Keratinocyte (primary cell): ENCODE data around the gene CLBA1. TPM values are rescaled to one million over a fixed set of nuclear protein-coding genes. Genes with fewer than 3 reads are reported as not detected.
"Not testable (repeated sequence)": the region's sequence is repeated elsewhere in the genome, so short reads cannot be mapped to it uniquely, and the experiment has no call there.

ENCODE experiments used
- DNase-seq: peaks from one replicate; pipeline ENCODE4 v3.0.0-alpha.2; 2011; ENCODE audit warnings: low read depth, missing footprints, low spot score
- FAIRE-seq: peaks from 2 replicates; lab custom pipeline; 2011; peaks lifted over from hg19 to GRCh38; lab: Jason Lieb, UNC
- H2AFZ ChIP-seq: 2 replicates; pipeline ENCODE4 v1.6.0; 2012; ENCODE audit warnings: low read length, control low read depth, inconsistent platforms; ENCODE audit not compliant: control insufficient read depth
- H3K27ac ChIP-seq: 2 replicates; pipeline ENCODE4 v1.5.1; 2011; ENCODE audit warnings: low read length; ENCODE audit not compliant: control insufficient read depth, insufficient read depth
- H3K27me3 ChIP-seq: 3 replicates; pipeline ENCODE4 v1.6.0; 2011; ENCODE audit warnings: low read length; ENCODE audit not compliant: control insufficient read depth, insufficient read depth; ENCODE audit errors: extremely low read depth
- H3K36me3 ChIP-seq, 2 experiments: 2 replicates in 1 of 2; 3 replicates in 1 of 2; pipeline ENCODE4 v1.5.1; 2011; ENCODE audit warnings: low read length in 2 of 2, mild to moderate bottlenecking in 1 of 2; ENCODE audit not compliant: control insufficient read depth in 2 of 2, insufficient read depth in 2 of 2; ENCODE audit errors: extremely low read depth in 1 of 2
- H3K4me1 ChIP-seq: 3 replicates; pipeline ENCODE4 v1.5.1; 2011; ENCODE audit warnings: low read length; ENCODE audit not compliant: control insufficient read depth, insufficient read depth; ENCODE audit errors: extremely low read depth
- H3K4me2 ChIP-seq: 3 replicates; pipeline ENCODE4 v1.6.0; 2011; ENCODE audit warnings: low read depth, low read length; ENCODE audit not compliant: control insufficient read depth, insufficient read depth; ENCODE audit errors: extremely low read depth
- H3K4me3 ChIP-seq, 3 experiments: fragments of 200-600 bp in 1 of 3; sonication (generic) in 1 of 3; 2 replicates in 2 of 3; 3 replicates in 1 of 3; pipeline ENCODE4 v1.5.1; 2011 to 2016; ENCODE audit warnings: low read length in 3 of 3, mild to moderate bottlenecking in 3 of 3, control low read depth in 2 of 3, inconsistent platforms in 1 of 3, low read depth in 1 of 3, mixed read lengths in 1 of 3, mixed run types in 1 of 3, moderate library complexity in 1 of 3; ENCODE audit not compliant: control insufficient read depth in 2 of 3, insufficient read depth in 2 of 3; ENCODE audit errors: extremely low read depth in 1 of 3
- H3K79me2 ChIP-seq: 2 replicates; pipeline ENCODE4 v1.6.0; 2012; ENCODE audit warnings: low read length; ENCODE audit not compliant: control insufficient read depth, insufficient read depth
- H3K9ac ChIP-seq: 3 replicates; pipeline ENCODE4 v1.6.0; 2011; ENCODE audit warnings: low read length; ENCODE audit not compliant: control insufficient read depth, insufficient read depth; ENCODE audit errors: extremely low read depth
- H3K9me1 ChIP-seq: 3 replicates; pipeline ENCODE4 v1.6.0; 2011; ENCODE audit warnings: low read length; ENCODE audit not compliant: control insufficient read depth, insufficient read depth; ENCODE audit errors: extremely low read depth
- H3K9me3 ChIP-seq: 2 replicates; pipeline ENCODE4 v1.5.1; 2012; ENCODE audit warnings: low read depth, low read length; ENCODE audit not compliant: control insufficient read depth
- H4K20me1 ChIP-seq: 3 replicates; pipeline ENCODE4 v1.6.0; 2011; ENCODE audit warnings: low read length; ENCODE audit not compliant: control insufficient read depth, insufficient read depth; ENCODE audit errors: extremely low read depth
- EZH2 ChIP-seq: IDR thresholded peaks from one replicate; pipeline ENCODE4 v1.6.1; 2012; ENCODE audit warnings: inconsistent platforms, mild to moderate bottlenecking, low read length, moderate library complexity
- dilution Hi-C: fragments of 300-500 bp; cut with MboI; formaldehyde crosslinking; loops from one replicate; pipeline ENCODE4 v1.7.0; 2020; ENCODE audit warnings: low sequenced_read_pairs; ENCODE audit not compliant: extremely low pct_ligation_motif_present
- polyA plus RNA-seq, 5 experiments: library from polyadenylated mRNA; depleted of rRNA in 3 of 5; stranded (reverse) in 3 of 5; stranded (forward) in 1 of 5; unstranded in 1 of 5; fragments of >200 nt; gene quantifications; 1 replicate in 1 of 5; 2 replicates in 3 of 5; 3 replicates in 1 of 5; pipeline versions ENCODE4 v1.2.1 to v1.2.3, GENCODE V29; 2011 to 2012; ENCODE audit warnings: missing spikeins in 2 of 5, low read depth in 1 of 5, low replicate concordance in 1 of 5
- TF ChIP-seq, protein P1 (sequence below), 3 experiments: IDR thresholded peaks in 1 of 3; conservative IDR thresholded peaks in 1 of 3; optimal IDR thresholded peaks in 1 of 3; 2 replicates in 2 of 3; 3 replicates in 1 of 3; pipeline versions ENCODE3 to v1.5.1; 2011; ENCODE audit warnings: low read length in 3 of 3, mild to moderate bottlenecking in 3 of 3, moderate library complexity in 2 of 3, control low read depth in 1 of 3, inconsistent platforms in 1 of 3; ENCODE audit not compliant: insufficient read depth in 2 of 3; ENCODE audit errors: extremely low read depth in 1 of 3

CLBA1 gene
- polyA plus RNA-seq, 1 donor (not counting 4 experiments of a cell fraction or from before 2014, with no cell fraction given): 8.6 TPM

DNA sequence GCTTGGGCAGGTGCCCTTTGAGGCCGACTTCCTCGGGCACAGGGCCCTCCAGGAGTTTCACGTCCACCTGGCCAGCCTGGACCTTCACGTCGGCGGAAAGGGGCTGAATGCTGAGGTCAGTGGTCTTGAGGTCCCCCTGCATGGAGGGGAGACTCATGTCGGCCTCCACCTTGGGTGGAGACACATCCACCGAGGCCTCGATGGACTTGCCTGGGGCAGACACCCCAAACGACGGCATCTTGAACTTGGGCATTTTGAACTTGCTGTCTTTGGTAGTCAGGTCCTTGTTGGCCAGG, 36.9 kb upstream of the CLBA1 start:
- H3K36me3 ChIP-seq: peaks cover 7 to 22% of the 10 kb centered on the region in 2 experiments
- FAIRE-seq: no peak
- DNase-seq: no peak
- no peaks in the 10 kb centered on the region for H3K9me1 ChIP-seq
- H3K4me2 ChIP-seq: no peak overlapping the region
- no peak overlapping the region for H3K27ac ChIP-seq
- dilution Hi-C loops: no loop called here
- no peaks in the 10 kb centered on the region for H3K4me1 ChIP-seq
- H2AFZ ChIP-seq: no peak overlapping the region
- H3K4me3 ChIP-seq: no peak overlapping the region
- no peak overlapping the region for H3K9ac ChIP-seq
- no peaks in the 10 kb centered on the region for H3K9me3 ChIP-seq
- TF ChIP-seq EZH2: no peak
- H3K79me2 ChIP-seq: no peaks in the 10 kb centered on the region
- no peaks in the 10 kb centered on the region for H3K27me3 ChIP-seq
- H4K20me1 ChIP-seq: peaks cover 3% of the 10 kb centered on the region

DNA sequence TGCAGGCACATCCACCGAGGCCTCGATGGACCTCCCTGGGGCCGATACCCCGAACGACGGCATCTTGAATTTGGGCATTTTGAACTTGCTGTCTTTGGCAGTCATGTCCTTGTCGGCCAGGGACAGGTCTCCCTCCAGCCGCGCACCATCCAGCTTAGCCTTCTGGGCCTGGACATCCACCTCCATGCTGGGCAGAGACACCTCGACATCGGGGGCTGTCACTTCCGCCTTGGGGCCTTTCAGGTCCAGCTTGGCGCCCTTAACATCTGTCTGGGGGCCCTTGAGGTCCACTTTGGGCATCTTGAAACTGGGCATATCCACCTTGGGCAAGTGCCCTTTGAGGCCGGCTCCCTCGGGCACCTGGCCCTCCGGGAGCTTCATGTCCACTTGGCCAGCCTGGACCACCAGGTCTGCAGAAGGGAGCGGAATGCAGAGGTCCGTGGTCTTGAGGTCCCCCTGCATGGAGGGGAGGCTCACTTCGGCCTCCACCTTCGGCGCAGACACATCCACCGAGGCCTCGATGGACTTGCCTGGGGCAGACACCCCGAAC, 36.1 kb upstream of the CLBA1 start:
- dilution Hi-C loops, FAIRE-seq: not testable (repeated sequence)
- peaks cover 13 to 28% of the 10 kb centered on the region in 2 experiments for H3K36me3 ChIP-seq

DNA sequence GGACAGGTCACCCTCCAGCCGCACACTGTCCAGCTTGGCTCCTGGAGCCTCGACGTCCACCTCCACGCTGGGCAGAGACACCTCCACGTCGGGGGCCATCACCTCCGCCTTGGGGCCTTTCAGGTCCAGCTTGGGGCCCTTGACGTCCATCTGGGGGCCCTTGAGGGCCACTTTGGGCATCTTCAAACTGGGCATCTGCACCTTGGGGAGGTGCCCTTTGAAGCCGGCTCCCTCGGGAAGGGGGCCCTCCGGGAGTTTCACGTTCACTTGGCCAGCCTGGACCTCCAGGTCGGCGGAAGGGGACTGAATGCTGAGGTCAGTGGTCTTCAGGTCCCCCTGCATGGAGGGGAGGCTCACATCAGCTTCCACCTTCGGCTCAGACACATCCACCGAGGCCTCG, 35.6 kb upstream of the CLBA1 start:
- Histone ChIP-seq H3K36me3 (peaks cover 18 to 32% of the 10 kb centered on the region in 2 experiments), H3K4me2 (no peak overlapping the region), H3K27me3 (no peaks in the 10 kb centered on the region), H3K27ac (no peak overlapping the region), H3K9ac (no peak overlapping the region), H4K20me1 (peaks cover 3% of the 10 kb centered on the region), H3K4me1 (no peaks in the 10 kb centered on the region), H3K9me1 (no peaks in the 10 kb centered on the region), H3K4me3 (no peak overlapping the region), H3K79me2 (no peaks in the 10 kb centered on the region), H2AFZ (no peak overlapping the region), H3K9me3 (no peaks in the 10 kb centered on the region)
- no peak for FAIRE-seq
- dilution Hi-C loops: no loop called here
- TF ChIP-seq, protein P1, sequence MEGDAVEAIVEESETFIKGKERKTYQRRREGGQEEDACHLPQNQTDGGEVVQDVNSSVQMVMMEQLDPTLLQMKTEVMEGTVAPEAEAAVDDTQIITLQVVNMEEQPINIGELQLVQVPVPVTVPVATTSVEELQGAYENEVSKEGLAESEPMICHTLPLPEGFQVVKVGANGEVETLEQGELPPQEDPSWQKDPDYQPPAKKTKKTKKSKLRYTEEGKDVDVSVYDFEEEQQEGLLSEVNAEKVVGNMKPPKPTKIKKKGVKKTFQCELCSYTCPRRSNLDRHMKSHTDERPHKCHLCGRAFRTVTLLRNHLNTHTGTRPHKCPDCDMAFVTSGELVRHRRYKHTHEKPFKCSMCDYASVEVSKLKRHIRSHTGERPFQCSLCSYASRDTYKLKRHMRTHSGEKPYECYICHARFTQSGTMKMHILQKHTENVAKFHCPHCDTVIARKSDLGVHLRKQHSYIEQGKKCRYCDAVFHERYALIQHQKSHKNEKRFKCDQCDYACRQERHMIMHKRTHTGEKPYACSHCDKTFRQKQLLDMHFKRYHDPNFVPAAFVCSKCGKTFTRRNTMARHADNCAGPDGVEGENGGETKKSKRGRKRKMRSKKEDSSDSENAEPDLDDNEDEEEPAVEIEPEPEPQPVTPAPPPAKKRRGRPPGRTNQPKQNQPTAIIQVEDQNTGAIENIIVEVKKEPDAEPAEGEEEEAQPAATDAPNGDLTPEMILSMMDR (optimal IDR thresholded peaks at IDR 0.05 in 1 of 3, IDR thresholded peaks at IDR 0.05 in 1 of 3, conservative IDR thresholded peaks at IDR 0.05 in 1 of 3; ENCODE audit: extremely low read depth in 1 of 3, insufficient read depth in 2 of 3, low read length in 3 of 3): no peak
- no peak for TF ChIP-seq EZH2
- DNase-seq: no peak

More for the DNA sequence above, 36.1 kb upstream of the CLBA1 start:
- H4K20me1 ChIP-seq, H3K4me1 ChIP-seq, H3K4me3 ChIP-seq, DNase-seq, H3K27ac ChIP-seq, H3K4me2 ChIP-seq, H2AFZ ChIP-seq, H3K27me3 ChIP-seq, H3K9ac ChIP-seq, H3K79me2 ChIP-seq, H3K9me3 ChIP-seq, H3K9me1 ChIP-seq: not testable (repeated sequence)

DNA sequence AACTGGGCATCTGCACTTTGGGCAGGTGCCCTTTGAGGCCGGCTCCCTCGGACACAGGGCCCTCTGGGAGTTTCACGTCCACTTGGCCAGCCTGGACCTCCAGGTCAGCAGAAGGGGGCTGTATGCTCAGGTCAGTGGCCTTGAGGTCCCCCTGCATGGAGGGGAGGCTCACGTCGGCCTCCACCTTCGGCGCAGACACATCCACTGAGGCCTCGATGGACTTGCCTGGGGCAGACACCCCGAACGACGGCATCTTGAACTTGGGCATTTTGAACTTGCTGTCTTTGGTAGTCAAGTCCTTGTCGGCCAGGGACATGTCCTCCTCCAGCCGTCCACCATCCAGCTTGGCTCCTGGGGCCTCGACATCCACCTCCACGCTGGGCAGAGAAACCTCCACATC, 34.9 kb upstream of the CLBA1 start:
- dilution Hi-C loops, H4K20me1 ChIP-seq, H3K4me1 ChIP-seq, H3K27me3 ChIP-seq, H3K4me2 ChIP-seq, DNase-seq, H3K9me1 ChIP-seq, H3K9me3 ChIP-seq, H3K27ac ChIP-seq, H3K4me3 ChIP-seq, H3K79me2 ChIP-seq, H3K9ac ChIP-seq, H2AFZ ChIP-seq, FAIRE-seq: not testable (repeated sequence)
- H3K36me3 ChIP-seq: peaks cover 25 to 37% of the 10 kb centered on the region in 2 experiments
